ENCODE data around the gene ARID1A. TPM values are rescaled to one million over a fixed set of nuclear protein-coding genes. Genes with fewer than 3 reads are reported as not detected.
A peak's percentile ranks its signal among the peaks of the same experiment; 100 is the strongest.

The ARID1A gene
- total and polyA plus RNA-seq, 2 of the 8 experiments (the other 6 are each of a cell fraction or from before 2014, with no cell fraction given) = 52.1 to 103 TPM

DNA sequence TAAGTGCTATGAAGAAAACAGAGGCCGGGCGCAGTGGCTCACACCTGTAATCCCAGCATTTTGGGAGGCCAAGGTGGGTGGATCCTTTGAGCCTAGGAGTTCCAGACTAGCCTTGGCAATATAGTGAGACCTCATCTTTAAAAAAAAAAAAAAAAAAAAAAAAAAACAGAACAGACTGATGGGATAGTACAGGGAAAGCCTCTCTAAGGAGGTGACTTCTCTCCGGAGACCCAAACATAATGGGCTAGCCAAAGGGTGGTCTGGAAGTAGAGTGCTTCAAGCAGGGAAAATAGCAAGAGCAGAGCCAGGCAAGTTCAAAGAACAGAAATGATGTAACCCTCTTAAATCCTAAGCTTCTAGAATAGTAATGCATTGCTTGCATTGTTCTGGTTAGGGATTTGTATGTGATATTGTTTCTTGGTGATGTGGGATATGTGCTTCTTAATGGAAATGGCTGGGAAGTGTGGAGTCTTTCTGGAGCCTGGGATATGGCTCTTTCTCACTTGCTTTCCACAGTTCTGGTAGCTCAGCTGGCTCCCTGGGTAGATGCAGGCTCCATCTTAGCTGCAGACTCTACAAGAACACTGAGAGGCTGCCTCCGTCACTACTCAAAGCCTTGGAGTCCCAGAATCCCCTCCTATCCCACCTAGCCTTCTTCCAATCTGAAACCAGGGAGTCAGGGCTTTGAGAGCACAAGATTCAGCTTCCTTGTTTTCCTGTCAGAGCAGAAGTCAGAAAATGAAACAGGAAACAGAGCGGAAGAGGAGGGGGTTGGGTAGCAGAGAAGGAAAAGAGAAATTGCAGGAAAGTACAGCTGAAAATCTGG, 90.0 kb downstream of the ARID1A start:
- FAIRE-seq = no peak

More for the DNA sequence above, 90.0 kb downstream of the ARID1A start:
- Histone ChIP-seq H4K5ac (ENCODE audit: insufficient read length, low read depth, low read length) (no peak overlapping the region), H4K20me1 (replicated peaks in 1 of 2; ENCODE audit: control insufficient read depth in 1 of 2, insufficient read depth in 2 of 2, low read length in 2 of 2) (peaks cover 0 to 3% of the 10 kb centered on the region in 2 experiments), H2AFZ (ENCODE audit: low read length) (no peak overlapping the region), H3K79me2 (ENCODE audit: control insufficient read depth in 1 of 2, insufficient read depth in 2 of 2, low read length in 2 of 2) (no peaks in the 10 kb centered on the region), H2BK5ac (ENCODE audit: low read depth, low read length) (peak overlapping the region; percentile 40; the same call in 1 of the 2 replicates), H4K91ac (replicated peaks; ENCODE audit: insufficient read length, low read length) (peak overlapping the region; percentile 2), H3K9me3 (ENCODE audit: insufficient read depth in 2 of 2, low read depth in 1 of 2, low read length in 1 of 2) (no peaks in the 10 kb centered on the region), H3K4me3 (ENCODE audit: extremely low read depth in 1 of 4, insufficient read depth in 2 of 4, low read depth in 3 of 4, low read length in 4 of 4) (no peak overlapping the region), H2BK15ac (ENCODE audit: low read length) (no peak overlapping the region), H4K8ac (ENCODE audit: extremely low read depth, insufficient read depth, low read length) (no peak overlapping the region), H3K27ac (ENCODE audit: low read depth, low read length) (peak overlapping the region; percentile 41; the same call in 1 of the 2 replicates), H2AK5ac (ENCODE audit: low read depth, low read length) (no peak overlapping the region), H3K36me3 (ENCODE audit: control insufficient read depth in 2 of 4, insufficient read depth in 4 of 4, low read length in 3 of 4) (peaks cover 0 to 14% (median 5%) of the 10 kb centered on the region in 4 experiments; a peak in 5 of 8 replicates), H3K4me2 (ENCODE audit: insufficient read depth in 1 of 2, low read depth in 2 of 2, low read length in 2 of 2) (peak overlapping the region in 1 of 2 experiments; percentile 79; a peak in 2 of 4 replicates), H2BK20ac (ENCODE audit: low read length) (no peak overlapping the region), H3K14ac (ENCODE audit: insufficient read length) (no peak overlapping the region), H2BK12ac (ENCODE audit: low read depth, low read length) (peak overlapping the region; percentile 2; the same call in 1 of the 2 replicates), H3K18ac (ENCODE audit: extremely low read depth, low read length) (no peak overlapping the region), H3K23ac (ENCODE audit: insufficient read length) (no peak overlapping the region), H3K27me3 (replicated peaks in 1 of 4; ENCODE audit: control insufficient read depth in 3 of 4, extremely low read depth in 1 of 4, insufficient read depth in 3 of 4, low read length in 3 of 4) (no peaks in the 10 kb centered on the region), H2BK120ac (replicated peaks; ENCODE audit: low read depth, low read length) (no peak overlapping the region), H3K9ac (replicated peaks in 1 of 4; ENCODE audit: extremely low read depth in 1 of 4, low read depth in 3 of 4, low read length in 3 of 4) (no peak overlapping the region; a peak in 2 of 7 replicates), H3K4ac (replicated peaks; ENCODE audit: insufficient read length, low read depth, low read length) (no peak overlapping the region), H3K23me2 (ENCODE audit: low read depth, low read length) (peaks cover 14% of the 10 kb centered on the region), H3K56ac (replicated peaks; ENCODE audit: insufficient read length, low read depth, low read length) (no peak overlapping the region), H3K4me1 (replicated peaks in 1 of 4; ENCODE audit: control insufficient read depth in 3 of 4, insufficient read depth in 4 of 4, low read length in 3 of 4) (peaks cover 7 to 19% (median 13%) of the 10 kb centered on the region in 4 experiments; a peak in 6 of 7 replicates), H3K79me1 (ENCODE audit: low read depth, low read length) (no peaks in the 10 kb centered on the region)
- POLR2A ChIA-PET (ENCODE audit: partially characterized antibody) = interaction anchor here (1.0 to 11.6 kb wide), 5 partner anchors 14 to 114 kb away, joined by 3 to 118 read pairs (median 5); partner anchors contain the start of genes ARID1A and GPATCH3
- WGBS, 2 experiments (ENCODE audit: extremely low coverage in 1 of 2, insufficient coverage in 1 of 2, insufficient read length in 1 of 2, insufficient replicate concordance in 2 of 2, low coverage in 1 of 2, low lambda C conversion rate in 2 of 2, missing lambda C conversion rate in 1 of 2) = 98% methylated on average over 5 of the region's 5 CpGs; no CpG with 5 or more reads in 1 of the 2 experiments
- TF ChIP-seq SRF (IDR thresholded peaks at IDR 0.05; ENCODE audit: low read depth, low read length) (no peak), ASH2L (IDR thresholded peaks at IDR 0.05; ENCODE audit: low read length) (no peak)
- CTCF ChIA-PET (ENCODE audit: partially characterized antibody) = interaction anchor here (0.7 to 6.9 kb wide), 8 partner anchors 14 to 184 kb away, joined by 3 to 61 read pairs (median 4); no protein-coding TSS in a partner anchor
- DNase-seq (ENCODE audit: low read depth in 1 of 2, low spot score in 2 of 2) = no peak

Data from H1 (cell line).